PC-3 (cell line): ENCODE measurements around the gene SEC22A.

Source experiments
- CTCF ChIP-seq: fragments of 300-600 bp; sonication (generic); conservative IDR thresholded peaks from 2 replicates; pipeline ENCODE4 v1.5.1; 2017; ENCODE audit warnings: antibody characterized with exemption, low read depth, mild to moderate bottlenecking, low read length
- EZH2 ChIP-seq: fragments of 300-600 bp; sonication (generic); IDR thresholded peaks from one replicate; pipeline ENCODE4 v1.6.1; 2017; ENCODE audit warnings: antibody characterized with exemption, mild to moderate bottlenecking, low read length; ENCODE audit not compliant: unreplicated experiment
- EZH2phosphoT487 ChIP-seq: fragments of 300-600 bp; sonication (generic); IDR thresholded peaks from 2 replicates; pipeline ENCODE4 v1.6.1; 2018; ENCODE audit warnings: mild to moderate bottlenecking, antibody characterized with exemption, low read length, borderline replicate concordance

- TF ChIP-seq EZH2, result no peak
- no peak for TF ChIP-seq CTCF
- TF ChIP-seq EZH2phosphoT487, result no peak
These were observed 116.0 kb downstream of the SEC22A start for GRCh38 chr3:123317716-123318115.
